Osteocyte (in vitro differentiated cells): ENCODE measurements around the gene BMP2. TPM values are rescaled to one million over a fixed set of nuclear protein-coding genes. Genes with fewer than 3 reads are reported as not detected.
A peak's percentile ranks its signal among the peaks of the same experiment; 100 is the strongest.

Experiments used
- DNase-seq: peaks from one replicate; pipeline ENCODE4 v3.0.0; 2021; ENCODE audit warnings: mixed read lengths; ENCODE audit not compliant: unreplicated experiment; ENCODE audit errors: extremely low spot score
- H3K27ac Mint-ChIP-seq: one replicate; pipeline ENCODE4 v1.8.0; 2021; ENCODE audit warnings: mild to moderate bottlenecking, mixed read lengths; ENCODE audit not compliant: unreplicated experiment
- H3K27me3 Mint-ChIP-seq: one replicate; pipeline ENCODE4 v1.8.0; 2021; ENCODE audit warnings: mixed read lengths; ENCODE audit not compliant: unreplicated experiment
- H3K36me3 Mint-ChIP-seq: one replicate; pipeline ENCODE4 v1.8.0; 2021; ENCODE audit warnings: mixed read lengths; ENCODE audit not compliant: unreplicated experiment
- H3K4me1 Mint-ChIP-seq: one replicate; pipeline ENCODE4 v1.8.0; 2021; ENCODE audit warnings: mixed read lengths; ENCODE audit not compliant: unreplicated experiment
- H3K4me3 Mint-ChIP-seq: one replicate; pipeline ENCODE4 v1.8.0; 2021; ENCODE audit warnings: mild to moderate bottlenecking, moderate library complexity, mixed read lengths; ENCODE audit not compliant: unreplicated experiment
- H3K9me3 Mint-ChIP-seq: one replicate; pipeline ENCODE4 v1.8.0; 2021; ENCODE audit warnings: mixed read lengths; ENCODE audit not compliant: unreplicated experiment
- CTCF ChIP-seq: fragments of 200-600 bp; sonication (generic); IDR thresholded peaks from 2 replicates; pipeline ENCODE4 v1.5.0; 2021; ENCODE audit warnings: antibody characterized with exemption, mild to moderate bottlenecking, moderate library complexity
- total RNA-seq: library from RNA; stranded (reverse); gene quantifications from 2 replicates; pipeline ENCODE4 v1.2.1, GENCODE V29; 2021

Gene BMP2
- total RNA-seq, 1 donor from 2014 or later, result 0.86 TPM

GRCh38 chr20:6828794-6829423, 61.4 kb downstream of the BMP2 start:
- no peak for DNase-seq
- Mint-ChIP-seq H3K27me3 (peaks cover 16% of the 10 kb centered on the region), H3K36me3 (no peaks in the 10 kb centered on the region), H3K4me1 (no peaks in the 10 kb centered on the region), H3K27ac (no peak overlapping the region), H3K9me3 (no peaks in the 10 kb centered on the region), H3K4me3 (no peak overlapping the region)
- peak; percentile 76 for TF ChIP-seq CTCF

GRCh38 chr20:6829510-6830116, 62.1 kb downstream of the BMP2 start:
- Mint-ChIP-seq H3K4me1 (no peaks in the 10 kb centered on the region), H3K27me3 (peaks cover 14% of the 10 kb centered on the region), H3K36me3 (no peaks in the 10 kb centered on the region), H3K4me3 (no peak overlapping the region), H3K9me3 (no peaks in the 10 kb centered on the region), H3K27ac (no peak overlapping the region)
- DNase-seq, result no peak
- TF ChIP-seq CTCF, result peak; percentile 36
